ENCODE results near the gene EDAR. TPM values are rescaled to one million over a fixed set of nuclear protein-coding genes. Genes with fewer than 3 reads are reported as not detected.

The EDAR gene
- total RNA-seq, 4 donors from 2014 or later: not detected

- TF ChIP-seq POLR2A (IDR thresholded peaks at IDR 0.05; ENCODE audit: low read depth) (no peak), EP300 (IDR thresholded peaks at IDR 0.05) (no peak), POLR2AphosphoS5 (IDR thresholded peaks at IDR 0.05) (no peak)
- TF ChIP-seq, protein P1, sequence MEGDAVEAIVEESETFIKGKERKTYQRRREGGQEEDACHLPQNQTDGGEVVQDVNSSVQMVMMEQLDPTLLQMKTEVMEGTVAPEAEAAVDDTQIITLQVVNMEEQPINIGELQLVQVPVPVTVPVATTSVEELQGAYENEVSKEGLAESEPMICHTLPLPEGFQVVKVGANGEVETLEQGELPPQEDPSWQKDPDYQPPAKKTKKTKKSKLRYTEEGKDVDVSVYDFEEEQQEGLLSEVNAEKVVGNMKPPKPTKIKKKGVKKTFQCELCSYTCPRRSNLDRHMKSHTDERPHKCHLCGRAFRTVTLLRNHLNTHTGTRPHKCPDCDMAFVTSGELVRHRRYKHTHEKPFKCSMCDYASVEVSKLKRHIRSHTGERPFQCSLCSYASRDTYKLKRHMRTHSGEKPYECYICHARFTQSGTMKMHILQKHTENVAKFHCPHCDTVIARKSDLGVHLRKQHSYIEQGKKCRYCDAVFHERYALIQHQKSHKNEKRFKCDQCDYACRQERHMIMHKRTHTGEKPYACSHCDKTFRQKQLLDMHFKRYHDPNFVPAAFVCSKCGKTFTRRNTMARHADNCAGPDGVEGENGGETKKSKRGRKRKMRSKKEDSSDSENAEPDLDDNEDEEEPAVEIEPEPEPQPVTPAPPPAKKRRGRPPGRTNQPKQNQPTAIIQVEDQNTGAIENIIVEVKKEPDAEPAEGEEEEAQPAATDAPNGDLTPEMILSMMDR (IDR thresholded peaks at IDR 0.05): no peak
- intact Hi-C loops (cut with DNase I): no loop called here
- WGBS: 79% methylated on average over 7 of the region's 7 CpGs
- no peaks in the 10 kb centered on the region for H3K4me1 ChIP-seq
- DNase-seq (ENCODE audit: extremely low spot score): no peak
- no peak overlapping the region for H3K27ac ChIP-seq (replicated peaks in 1 of 4)
- no peaks in the 10 kb centered on the region for H3K9me3 ChIP-seq
- no peaks in the 10 kb centered on the region for H3K36me3 ChIP-seq
- H3K4me3 ChIP-seq: no peak overlapping the region
- H3K27me3 ChIP-seq: no peaks in the 10 kb centered on the region
These were observed 21.3 kb downstream of the EDAR start for GRCh38 chr2:108967757-108968156.

DNA sequence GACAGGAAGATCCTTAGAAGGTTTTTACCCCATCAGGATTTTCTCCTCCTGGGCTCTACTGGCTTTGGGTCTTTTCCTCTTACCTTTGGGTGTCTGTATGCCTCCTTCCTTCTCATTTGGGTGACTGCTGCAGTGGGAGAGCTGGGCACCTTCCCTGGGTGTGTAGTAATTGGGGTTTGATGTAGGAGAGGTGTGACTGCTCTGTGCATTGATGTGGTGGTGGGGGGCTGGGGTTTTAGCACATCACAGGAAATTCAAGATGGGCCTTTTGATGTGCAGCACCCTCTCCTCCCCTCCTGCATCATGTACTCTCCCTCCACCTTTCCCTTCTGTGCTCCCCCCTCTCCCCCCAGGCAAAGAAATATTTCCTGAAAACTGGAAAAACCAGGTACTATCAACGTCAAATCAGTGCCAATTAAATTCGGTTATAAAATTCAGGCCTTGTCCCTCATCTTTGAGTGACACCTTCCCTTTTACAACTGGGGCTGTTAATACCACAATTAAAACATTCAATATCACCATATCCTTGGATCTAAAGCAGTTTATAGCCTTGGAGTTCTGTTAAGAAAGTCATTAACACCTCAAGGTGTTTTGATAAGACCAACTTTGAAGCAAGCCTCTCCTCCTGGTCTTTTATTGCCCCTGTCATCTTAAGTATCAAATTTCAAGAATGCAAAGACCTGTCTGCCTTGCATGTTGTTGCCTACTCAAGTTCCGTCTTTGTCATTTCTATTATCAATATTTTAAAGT, 23.3 kb downstream of the EDAR start:
- Histone ChIP-seq H3K9me3 (no peaks in the 10 kb centered on the region), H3K36me3 (no peaks in the 10 kb centered on the region), H3K27me3 (no peaks in the 10 kb centered on the region), H3K4me3 (no peak overlapping the region), H3K4me1 (no peaks in the 10 kb centered on the region), H3K27ac (replicated peaks in 1 of 4) (no peak overlapping the region)
- WGBS: 88% methylated on average over 3 of the region's 3 CpGs
- no peak for DNase-seq (ENCODE audit: extremely low spot score)
- TF ChIP-seq POLR2A (IDR thresholded peaks at IDR 0.05; ENCODE audit: low read depth) (no peak), POLR2AphosphoS5 (IDR thresholded peaks at IDR 0.05) (no peak), EP300 (IDR thresholded peaks at IDR 0.05) (no peak)
- TF ChIP-seq, protein P1 (IDR thresholded peaks at IDR 0.05): no peak
- intact Hi-C loops (cut with DNase I): no loop called here

- no peak overlapping the region for H3K4me3 ChIP-seq
- no peak for DNase-seq (ENCODE audit: extremely low spot score)
- H3K27me3 ChIP-seq: no peaks in the 10 kb centered on the region
- TF ChIP-seq EP300 (IDR thresholded peaks at IDR 0.05) (no peak), POLR2AphosphoS5 (IDR thresholded peaks at IDR 0.05) (no peak), POLR2A (IDR thresholded peaks at IDR 0.05; ENCODE audit: low read depth) (no peak)
- 94% methylated on average over 8 of the region's 8 CpGs for WGBS
- intact Hi-C loops (cut with DNase I): no loop called here
- no peaks in the 10 kb centered on the region for H3K9me3 ChIP-seq
- no peaks in the 10 kb centered on the region for H3K36me3 ChIP-seq
- H3K27ac ChIP-seq (replicated peaks in 1 of 4): no peak overlapping the region
- H3K4me1 ChIP-seq: peaks cover 0 to 5% (median 0%) of the 10 kb centered on the region in 4 donors
These were observed 26.0 kb downstream of the EDAR start for GRCh38 chr2:108963057-108963456.

DNA sequence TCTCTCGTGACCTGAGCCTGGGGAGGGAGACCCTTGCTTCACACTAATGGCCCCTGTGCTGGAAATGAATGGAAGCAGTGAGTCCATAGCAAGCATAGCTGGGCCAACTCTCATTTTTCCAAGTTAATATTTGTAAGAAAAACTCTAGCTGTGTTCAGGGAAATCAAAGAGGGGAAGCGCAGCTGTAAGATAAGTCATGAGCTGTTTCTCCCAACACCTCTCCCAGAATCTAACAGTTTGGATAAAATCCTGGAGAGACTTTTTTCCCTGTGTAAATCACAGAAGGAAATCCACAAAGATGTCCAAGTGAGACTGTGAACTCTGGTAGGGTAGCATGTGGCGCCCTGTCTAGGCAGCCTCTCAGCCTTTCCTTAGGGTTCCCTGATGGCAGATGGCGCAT, 27.2 kb downstream of the EDAR start:
- DNase-seq (ENCODE audit: extremely low spot score): no peak
- intact Hi-C loops (cut with DNase I): no loop called here
- no peaks in the 10 kb centered on the region for H3K9me3 ChIP-seq
- peaks cover 0 to 5% (median 0%) of the 10 kb centered on the region in 4 donors for H3K4me1 ChIP-seq
- 90% methylated on average over 4 of the region's 4 CpGs for WGBS
- H3K4me3 ChIP-seq: no peak overlapping the region
- TF ChIP-seq POLR2AphosphoS5 (IDR thresholded peaks at IDR 0.05): no peak
- TF ChIP-seq POLR2A (IDR thresholded peaks at IDR 0.05; ENCODE audit: low read depth): no peak
- TF ChIP-seq, protein P1 (IDR thresholded peaks at IDR 0.05): no peak
- TF ChIP-seq EP300 (IDR thresholded peaks at IDR 0.05): no peak
- H3K27ac ChIP-seq (replicated peaks in 1 of 4): no peak overlapping the region
- no peaks in the 10 kb centered on the region for H3K36me3 ChIP-seq
- no peaks in the 10 kb centered on the region for H3K27me3 ChIP-seq

DNA sequence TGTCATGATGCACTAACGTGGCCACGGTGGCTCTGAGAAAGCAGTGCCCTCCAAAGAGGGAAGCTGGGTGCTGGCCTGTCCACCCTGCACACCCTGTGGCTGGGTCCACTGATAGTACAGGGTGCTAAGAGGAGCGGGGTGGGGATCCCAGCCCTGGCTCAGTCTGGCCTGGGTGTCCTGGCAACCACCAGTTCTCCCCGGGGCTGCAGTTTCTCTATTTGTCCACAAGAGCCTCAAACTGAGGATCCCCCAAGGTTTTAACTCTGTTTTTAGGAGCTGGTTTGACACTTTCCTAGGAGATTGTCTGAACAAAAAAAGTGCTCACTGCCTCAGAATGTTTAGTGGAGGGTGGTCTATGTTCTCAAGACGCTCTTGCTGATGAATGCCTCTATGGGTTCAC, 29.0 kb downstream of the EDAR start:
- 83% methylated on average over 5 of the region's 5 CpGs for WGBS
- H3K9me3 ChIP-seq: no peaks in the 10 kb centered on the region
- no peak for DNase-seq (ENCODE audit: extremely low spot score)
- H3K4me1 ChIP-seq: peaks cover 0 to 5% (median 0%) of the 10 kb centered on the region in 4 donors
- H3K4me3 ChIP-seq: no peak overlapping the region
- no peaks in the 10 kb centered on the region for H3K27me3 ChIP-seq
- intact Hi-C loops (cut with DNase I): no loop called here
- no peak for TF ChIP-seq EP300 (IDR thresholded peaks at IDR 0.05)
- no peak for TF ChIP-seq POLR2AphosphoS5 (IDR thresholded peaks at IDR 0.05)
- TF ChIP-seq POLR2A (IDR thresholded peaks at IDR 0.05; ENCODE audit: low read depth): no peak
- TF ChIP-seq, protein P1 (IDR thresholded peaks at IDR 0.05): no peak
- H3K36me3 ChIP-seq: no peaks in the 10 kb centered on the region
- H3K27ac ChIP-seq (replicated peaks in 1 of 4): no peak overlapping the region

All from esophagus muscularis mucosa (tissue), 4 donors.